SK-N-SH treated with all-trans-retinoic acid at 6 μM for 48 hours (cell line): ENCODE measurements around the gene APOL5.

Experiments
- ATAC-seq: fragments of 200-7000 bp; cut with Tn5 transposase; 3 replicates; pipeline ENCODE4 v1.9.1; 2020; ENCODE audit warnings: mild to moderate bottlenecking, moderate library complexity
- ARNTL ChIP-seq: fragments of 450-650 bp; formaldehyde crosslinking; IDR thresholded peaks from 2 replicates; pipeline ENCODE4 v1.5.0; 2020; ENCODE audit warnings: low read depth, mild to moderate bottlenecking, moderate library complexity, borderline replicate concordance
- CREB5 ChIP-seq: fragments of 250-450 bp; sonication (Bioruptor Pico); IDR thresholded peaks from 2 replicates; pipeline ENCODE4 v1.5.1; 2020; ENCODE audit warnings: low read depth, mild to moderate bottlenecking, moderate library complexity
- CSRNP3 ChIP-seq: fragments of 250-450 bp; sonication (Bioruptor Pico); IDR thresholded peaks from 2 replicates; pipeline ENCODE4 v1.5.1; 2021; ENCODE audit warnings: mild to moderate bottlenecking, moderate library complexity
- ESRRG ChIP-seq: fragments of 250-450 bp; sonication (Bioruptor Pico); IDR thresholded peaks from 2 replicates; pipeline ENCODE4 v1.6.1; 2021; ENCODE audit warnings: mild to moderate bottlenecking
- GLIS3 ChIP-seq: fragments of 250-450 bp; sonication (Bioruptor Pico); IDR thresholded peaks from 2 replicates; pipeline ENCODE4 v1.5.0; 2020; ENCODE audit warnings: mild to moderate bottlenecking, moderate library complexity
- ISL1 ChIP-seq: fragments of 250-450 bp; sonication (Bioruptor Pico); IDR thresholded peaks from 2 replicates; pipeline ENCODE4 v2.1.2; 2022; ENCODE audit warnings: mild to moderate bottlenecking, moderate library complexity
- OSR1 ChIP-seq: fragments of 250-450 bp; sonication (Bioruptor Pico); IDR thresholded peaks from 2 replicates; pipeline ENCODE4 v1.8.0; 2022; ENCODE audit warnings: moderate library complexity, mild to moderate bottlenecking, inconsistent platforms
- POU6F1 ChIP-seq: fragments of 250-450 bp; sonication (Bioruptor Pico); IDR thresholded peaks from 2 replicates; pipeline ENCODE4 v1.8.0; 2021; ENCODE audit warnings: low read depth, mild to moderate bottlenecking, moderate library complexity, borderline replicate concordance
- PPARA ChIP-seq: fragments of 250-450 bp; sonication (Bioruptor Pico); IDR thresholded peaks from 2 replicates; pipeline ENCODE4 v1.5.0; 2020; ENCODE audit warnings: mild to moderate bottlenecking, borderline replicate concordance
- SNAI2 ChIP-seq: fragments of 250-450 bp; sonication (Bioruptor Pico); IDR thresholded peaks from 2 replicates; pipeline ENCODE4 v1.5.0; 2020; ENCODE audit warnings: mild to moderate bottlenecking, moderate library complexity
- TCF4 ChIP-seq: fragments of 250-450 bp; sonication (Bioruptor Pico); IDR thresholded peaks from 2 replicates; pipeline ENCODE4 v1.8.0; 2021; ENCODE audit warnings: mild to moderate bottlenecking, moderate library complexity, borderline replicate concordance
- TOX ChIP-seq: fragments of 250-450 bp; sonication (Bioruptor Pico); IDR thresholded peaks from 2 replicates; pipeline ENCODE4 v1.8.0; 2021; ENCODE audit warnings: mild to moderate bottlenecking, moderate library complexity, borderline replicate concordance
- TSHZ2 ChIP-seq: fragments of 250-450 bp; sonication (Bioruptor Pico); IDR thresholded peaks from 2 replicates; pipeline ENCODE4 v1.5.0; 2020; ENCODE audit warnings: mild to moderate bottlenecking, moderate library complexity
- ZC3H10 ChIP-seq: fragments of 250-450 bp; sonication (Bioruptor Pico); IDR thresholded peaks from 2 replicates; pipeline ENCODE4 v1.5.1; 2021; ENCODE audit warnings: mild to moderate bottlenecking, moderate library complexity
- ZFP30 ChIP-seq: fragments of 450-650 bp; formaldehyde crosslinking; IDR thresholded peaks from 2 replicates; pipeline ENCODE4 v1.5.0; 2022; ENCODE audit warnings: mild to moderate bottlenecking, moderate library complexity
- ZNF565 ChIP-seq: fragments of 450-650 bp; formaldehyde crosslinking; conservative IDR thresholded peaks from 2 replicates; pipeline ENCODE4 v1.5.0; 2020; ENCODE audit warnings: low read depth, mild to moderate bottlenecking, moderate library complexity
- ZNF70 ChIP-seq: fragments of 450-650 bp; formaldehyde crosslinking; IDR thresholded peaks from 2 replicates; pipeline ENCODE4 v1.5.0; 2020; ENCODE audit warnings: mild to moderate bottlenecking, moderate library complexity

The APOL5 gene

GRCh38 chr22:35743326-35743860 is 25.7 kb downstream of the APOL5 start:
- ATAC-seq, result no peak; the same call in 2 of the 3 replicates
- TF ChIP-seq ARNTL (CRISPR knock-in tag), result no peak
- no peak for TF ChIP-seq SNAI2
- TF ChIP-seq ZC3H10, result no peak
- TF ChIP-seq ZNF70, result no peak

- TF ChIP-seq CSRNP3 (CRISPR knock-in tag) (no peak), TSHZ2 (CRISPR knock-in tag) (no peak), GLIS3 (CRISPR knock-in tag) (no peak), TCF4 (no peak), ZNF70 (no peak), OSR1 (CRISPR knock-in tag) (no peak)
- no peak for ATAC-seq
These were observed 28.6 kb downstream of the APOL5 start for GRCh38 chr22:35746248-35746647.

- no peak for ATAC-seq
These were observed 29.5 kb downstream of the APOL5 start for GRCh38 chr22:35746946-35747703.

GRCh38 chr22:35749808-35750207 is 32.1 kb downstream of the APOL5 start:
- no peak for ATAC-seq
- TF ChIP-seq TOX (CRISPR knock-in tag) (no peak), ZNF565 (CRISPR knock-in tag) (no peak), ZFP30 (CRISPR knock-in tag) (no peak), CREB5 (CRISPR knock-in tag) (no peak), POU6F1 (no peak), ESRRG (no peak), ZC3H10 (no peak), TSHZ2 (CRISPR knock-in tag) (no peak), SNAI2 (no peak), PPARA (CRISPR knock-in tag) (no peak)

More at GRCh38 chr22:35746946-35747703, 29.5 kb downstream of the APOL5 start:
- no peak for TF ChIP-seq ARNTL (CRISPR knock-in tag)
- TF ChIP-seq ISL1, result peak; percentile 27; the same call in 1 of the 2 replicates
